Measurements from ENCODE around the gene MCM3. TPM values are rescaled to one million over a fixed set of nuclear protein-coding genes. Genes with fewer than 3 reads are reported as not detected.

Gene MCM3
- total RNA-seq: 52.2 and 64.6 TPM in 2 replicates

DNA sequence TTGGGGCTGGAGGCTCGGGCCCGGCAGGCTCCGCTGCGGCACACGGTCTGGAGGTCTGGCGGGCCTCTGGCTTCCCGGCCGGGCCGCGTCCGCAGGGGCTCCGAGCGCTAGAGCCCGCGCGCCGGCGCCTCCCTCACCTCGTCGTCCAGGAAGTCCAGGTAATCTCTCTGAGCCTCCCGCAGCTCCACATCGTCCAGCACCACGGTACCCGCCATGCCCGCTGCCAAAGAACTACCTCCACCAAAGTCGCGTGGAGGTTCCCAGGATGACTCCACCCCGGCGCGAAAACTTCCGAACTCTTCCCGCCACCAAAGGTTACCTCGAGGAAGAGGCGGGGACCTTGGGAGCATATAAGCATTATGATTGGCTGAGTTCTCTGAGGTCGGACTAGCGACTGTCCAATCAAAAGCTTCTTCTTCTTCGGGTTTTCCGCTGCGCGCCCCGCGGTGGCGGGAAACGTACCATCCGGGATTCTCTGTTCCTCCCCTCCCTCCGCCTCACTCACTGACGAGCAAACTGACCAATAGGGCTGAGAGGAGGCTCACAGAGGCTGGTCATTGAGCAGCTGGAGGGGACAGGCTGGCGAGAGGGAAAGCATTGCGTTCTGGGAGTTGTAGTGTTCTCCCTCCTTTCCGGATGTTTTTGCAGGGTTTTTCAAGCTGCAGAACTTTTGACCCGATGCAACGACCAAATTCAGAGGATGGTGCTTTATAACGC lies at the start of gene MCM3:
Gene MCM3 (minus strand): TSS at position 283 of the 717 bp plus-strand sequence. CDS start 68 bp downstream, at position 215.
- peak; percentile 99 for DNase-seq (ENCODE audit: low read depth in 2 of 2)

DNA sequence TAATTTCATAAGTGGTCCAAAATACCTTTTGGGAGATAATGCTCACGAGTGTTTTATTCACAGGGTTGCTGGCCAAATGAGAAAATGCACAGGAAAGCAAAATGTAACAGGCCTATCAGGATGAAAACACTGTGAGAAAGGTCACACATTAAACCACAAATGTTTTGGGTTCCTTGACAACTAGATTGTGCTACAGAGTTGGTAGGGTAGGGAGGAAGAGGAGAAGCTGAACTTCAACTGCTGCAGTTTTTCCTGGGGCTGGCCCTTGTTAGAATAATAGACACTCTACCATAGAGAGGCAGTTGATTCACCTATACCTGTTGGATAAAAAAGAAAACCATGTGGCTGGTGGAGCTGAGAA lies 49.3 kb upstream of the MCM3 start:
- no peak for DNase-seq (ENCODE audit: low read depth in 2 of 2)

GRCh38 chr6:52331793-52332457 lies 47.4 kb upstream of the MCM3 start:
- DNase-seq (ENCODE audit: low read depth in 2 of 2): no peak

DNA sequence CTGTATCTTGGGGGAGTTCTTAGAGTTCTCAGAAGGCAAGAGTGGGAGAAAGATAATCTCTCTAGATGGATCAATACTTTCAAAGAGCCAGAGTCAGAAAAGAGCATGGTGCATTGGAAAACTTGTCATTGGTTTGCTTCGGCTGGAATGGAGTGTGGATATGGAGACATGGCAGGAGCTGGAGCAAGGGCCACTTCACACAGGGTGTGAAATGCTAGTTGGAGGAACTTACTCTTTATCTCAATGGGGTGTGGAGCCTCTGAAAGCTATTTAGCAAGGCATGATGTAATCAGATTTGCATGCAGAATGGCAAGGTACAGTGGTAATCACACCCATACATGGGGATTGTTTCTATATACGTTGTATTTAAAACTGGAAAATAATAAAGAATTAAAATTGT lies 45.9 kb upstream of the MCM3 start:
- DNase-seq (ENCODE audit: low read depth in 2 of 2): no peak

DNA sequence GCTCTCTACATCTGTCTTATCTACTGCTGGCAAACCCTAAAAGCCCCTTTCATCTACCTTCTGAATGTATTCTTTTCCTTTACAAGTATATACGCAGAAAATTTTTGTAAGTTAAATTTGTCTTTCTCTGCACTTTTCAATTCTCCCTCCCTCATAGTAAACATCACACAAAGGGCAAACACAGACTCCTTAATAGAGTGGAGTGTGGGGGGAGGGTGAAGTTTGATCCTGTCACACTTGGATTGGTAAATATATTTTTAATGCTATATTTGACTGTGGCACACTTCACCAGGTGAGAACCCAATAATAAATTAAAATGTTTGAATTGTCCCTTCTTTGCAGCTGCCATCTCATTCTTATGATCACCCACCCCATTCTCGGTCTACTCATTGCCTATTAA lies 44.2 kb upstream of the MCM3 start:
- DNase-seq (ENCODE audit: low read depth in 2 of 2): no peak

DNA sequence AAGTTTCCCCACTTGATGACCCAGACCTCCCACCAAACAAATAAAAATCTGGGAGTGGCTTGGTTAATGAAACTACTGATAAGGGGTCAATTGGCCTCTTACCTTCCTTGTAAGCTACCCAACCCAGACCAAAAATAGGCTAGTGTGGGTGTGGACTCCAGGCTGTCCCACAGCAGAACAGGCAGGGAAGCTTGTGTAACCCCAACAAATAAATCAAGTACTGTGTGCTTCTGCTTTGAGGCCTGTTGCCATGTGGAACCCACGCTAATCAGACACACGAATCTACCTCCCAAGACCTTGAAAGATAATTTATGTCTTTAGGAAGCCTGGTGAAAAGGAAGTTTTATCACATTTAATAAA lies 43.7 kb upstream of the MCM3 start:
- DNase-seq (ENCODE audit: low read depth in 2 of 2): no peak

- DNase-seq (ENCODE audit: low read depth in 2 of 2): no peak
Observed at GRCh38 chr6:52326540-52327364, 42.2 kb upstream of the MCM3 start.

DNA sequence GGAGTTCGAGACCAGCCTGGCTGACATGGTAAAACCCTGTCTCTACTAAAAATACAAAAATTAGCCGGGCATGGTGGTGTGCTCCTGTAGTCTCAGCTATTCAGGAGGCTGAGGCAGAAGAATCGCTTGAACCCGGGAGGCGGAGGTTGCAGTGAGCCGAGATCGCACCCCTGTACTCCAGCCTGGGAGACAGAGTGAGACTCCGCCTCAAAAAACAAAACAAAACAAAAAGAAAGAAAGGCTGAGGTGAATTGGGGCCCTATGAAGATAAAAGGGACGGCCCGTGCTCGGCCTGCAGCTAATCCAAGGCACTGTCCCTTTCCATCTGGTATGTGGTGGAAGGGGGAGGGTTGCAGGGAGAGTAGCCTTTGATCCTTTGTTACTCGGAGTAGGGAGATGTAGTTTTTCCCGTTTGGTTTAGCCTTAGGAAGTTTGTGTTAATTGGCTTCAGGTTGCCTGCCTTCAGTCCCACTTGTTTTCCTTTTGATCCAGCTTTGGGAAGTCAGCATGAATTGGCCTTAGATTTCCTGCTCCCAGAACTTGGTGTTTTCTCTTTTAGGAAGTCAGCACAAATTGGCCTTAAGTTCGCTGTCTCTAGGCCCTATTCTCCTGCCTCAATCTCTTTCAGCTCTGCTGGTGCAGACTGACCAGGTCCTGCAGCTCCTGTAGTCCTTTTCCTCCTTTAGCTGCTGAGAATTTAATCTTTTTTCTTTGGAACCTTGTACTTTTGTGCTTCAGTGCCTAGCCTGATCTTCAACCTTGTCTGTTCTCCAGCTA lies 41.3 kb upstream of the MCM3 start:
- no peak for DNase-seq (ENCODE audit: low read depth in 2 of 2)

GRCh38 chr6:52324189-52324588 lies 39.6 kb upstream of the MCM3 start:
- DNase-seq (ENCODE audit: low read depth in 2 of 2): no peak

DNA sequence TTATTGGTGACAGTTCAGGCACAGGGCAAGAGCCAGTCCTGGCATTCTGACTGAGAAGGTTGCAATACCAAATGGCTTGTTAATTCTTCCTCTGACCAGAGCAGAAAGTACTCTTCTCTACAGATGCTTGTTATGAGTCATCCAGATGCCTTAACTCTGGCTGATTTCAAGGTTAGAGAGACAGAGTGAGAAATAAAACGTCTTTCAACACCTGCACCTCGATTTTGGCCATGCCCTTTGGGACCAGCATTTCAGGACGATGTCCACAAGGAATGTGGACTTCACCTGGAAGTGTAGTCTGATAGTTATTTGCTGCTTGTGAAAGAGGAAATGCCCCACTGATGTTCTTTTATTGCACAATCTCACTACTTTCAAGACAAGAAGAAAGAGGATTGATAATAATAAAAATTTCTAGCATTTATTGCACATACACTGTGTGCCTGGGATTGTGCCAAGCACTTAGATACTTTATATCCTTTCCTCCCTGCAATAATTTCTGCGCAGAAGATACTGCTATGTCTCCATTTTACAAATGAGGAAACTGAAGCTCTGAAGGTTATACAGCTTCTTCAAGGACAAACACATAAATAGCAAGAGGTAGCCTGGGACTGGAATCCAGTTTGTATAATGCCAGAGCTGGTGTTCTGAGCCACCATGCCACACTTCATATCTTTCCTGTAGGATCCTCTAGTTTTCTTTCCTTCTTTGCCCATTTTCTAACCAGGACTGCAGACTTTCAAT lies 33.5 kb upstream of the MCM3 start:
- no peak for DNase-seq (ENCODE audit: low read depth in 2 of 2)

- DNase-seq (ENCODE audit: low read depth in 2 of 2): no peak
Observed at GRCh38 chr6:52317211-52317610, 32.7 kb upstream of the MCM3 start.

GRCh38 chr6:52314752-52315151 lies 30.2 kb upstream of the MCM3 start:
- no peak for DNase-seq (ENCODE audit: low read depth in 2 of 2)

DNA sequence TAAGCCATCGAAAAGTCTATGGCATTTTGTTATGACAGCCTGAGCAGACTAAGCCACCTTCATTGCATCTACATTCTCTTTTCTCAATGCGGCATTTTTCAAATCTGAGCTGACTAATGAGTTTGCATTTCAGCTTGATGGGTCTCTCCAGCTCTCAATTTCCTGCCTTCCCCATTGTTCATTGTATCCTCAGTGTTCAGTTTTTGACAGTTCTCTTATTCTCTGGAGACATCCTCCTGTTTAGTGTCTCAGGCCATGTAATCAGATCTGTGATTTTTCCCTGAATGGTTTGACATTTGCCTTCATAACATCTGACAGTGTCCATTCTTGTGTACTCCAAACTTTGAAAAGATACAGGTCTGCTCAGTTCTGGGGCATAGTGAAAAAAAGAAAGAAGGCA lies 27.9 kb upstream of the MCM3 start:
- DNase-seq (ENCODE audit: low read depth in 2 of 2): peak in 1 of 2 donors; percentile 6

GRCh38 chr6:52310932-52311331 lies 26.4 kb upstream of the MCM3 start:
- DNase-seq (ENCODE audit: low read depth in 2 of 2): no peak

- peak in 1 of 2 donors; percentile 26 for DNase-seq (ENCODE audit: low read depth in 2 of 2)
Observed at GRCh38 chr6:52307900-52308372, 23.4 kb upstream of the MCM3 start.

- DNase-seq (ENCODE audit: low read depth in 2 of 2): no peak
Observed at GRCh38 chr6:52306972-52307870, 22.7 kb upstream of the MCM3 start.

- no peak for DNase-seq (ENCODE audit: low read depth in 2 of 2)
Observed at GRCh38 chr6:52305948-52306767, 21.6 kb upstream of the MCM3 start.

DNA sequence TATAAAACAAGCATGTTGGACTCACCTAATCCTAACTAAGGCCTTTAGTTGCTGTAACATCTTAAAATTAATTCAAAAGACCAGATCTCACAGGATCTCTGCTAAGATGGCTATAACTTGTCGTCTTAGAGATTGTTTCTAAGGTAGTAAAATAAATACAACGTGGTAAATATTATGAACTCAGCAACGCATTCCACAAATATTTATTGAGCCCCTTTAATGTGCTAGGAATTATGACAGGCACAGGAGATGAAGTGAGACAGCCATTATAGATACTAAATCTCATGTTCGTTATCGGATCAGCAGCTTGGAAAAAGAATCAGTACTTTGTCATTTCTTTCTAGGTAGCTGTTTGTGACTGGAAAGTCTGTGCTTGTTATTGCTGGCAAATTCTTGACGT lies 20.9 kb upstream of the MCM3 start:
- DNase-seq (ENCODE audit: low read depth in 2 of 2): no peak

- DNase-seq (ENCODE audit: low read depth in 2 of 2): no peak
Observed at GRCh38 chr6:52304983-52305390, 20.4 kb upstream of the MCM3 start.

Data from dermis microvascular lymphatic vessel endothelial cell (primary cell).